ENCODE measurements around the gene PPP1R10.

DNA sequence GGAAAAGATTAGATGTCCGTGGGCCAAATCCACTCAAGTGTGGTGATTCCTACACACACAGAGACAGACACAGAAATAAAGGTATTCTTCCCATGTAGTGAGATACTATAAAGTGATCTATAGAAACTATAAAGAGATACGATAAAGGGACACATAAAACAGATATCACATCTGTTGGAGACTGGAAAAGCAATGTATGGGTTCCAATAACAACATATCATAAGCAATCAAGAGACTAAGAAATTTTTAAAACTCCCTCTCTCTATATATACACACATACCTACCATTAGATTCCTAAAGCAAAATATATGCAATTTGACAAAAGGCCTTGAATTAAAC lies 5.2 kb downstream of the PPP1R10 start:
- TF ChIP-seq, protein P1, sequence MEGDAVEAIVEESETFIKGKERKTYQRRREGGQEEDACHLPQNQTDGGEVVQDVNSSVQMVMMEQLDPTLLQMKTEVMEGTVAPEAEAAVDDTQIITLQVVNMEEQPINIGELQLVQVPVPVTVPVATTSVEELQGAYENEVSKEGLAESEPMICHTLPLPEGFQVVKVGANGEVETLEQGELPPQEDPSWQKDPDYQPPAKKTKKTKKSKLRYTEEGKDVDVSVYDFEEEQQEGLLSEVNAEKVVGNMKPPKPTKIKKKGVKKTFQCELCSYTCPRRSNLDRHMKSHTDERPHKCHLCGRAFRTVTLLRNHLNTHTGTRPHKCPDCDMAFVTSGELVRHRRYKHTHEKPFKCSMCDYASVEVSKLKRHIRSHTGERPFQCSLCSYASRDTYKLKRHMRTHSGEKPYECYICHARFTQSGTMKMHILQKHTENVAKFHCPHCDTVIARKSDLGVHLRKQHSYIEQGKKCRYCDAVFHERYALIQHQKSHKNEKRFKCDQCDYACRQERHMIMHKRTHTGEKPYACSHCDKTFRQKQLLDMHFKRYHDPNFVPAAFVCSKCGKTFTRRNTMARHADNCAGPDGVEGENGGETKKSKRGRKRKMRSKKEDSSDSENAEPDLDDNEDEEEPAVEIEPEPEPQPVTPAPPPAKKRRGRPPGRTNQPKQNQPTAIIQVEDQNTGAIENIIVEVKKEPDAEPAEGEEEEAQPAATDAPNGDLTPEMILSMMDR (IDR thresholded peaks at IDR 0.05), result no peak
- TF ChIP-seq POLR2A (IDR thresholded peaks at IDR 0.05), result no peak
